Measurements from ENCODE around the gene SERPINA9. TPM values are rescaled to one million over a fixed set of nuclear protein-coding genes. Genes with fewer than 3 reads are reported as not detected.
"Not testable (repeated sequence)": the region's sequence is repeated elsewhere in the genome, so short reads cannot be mapped to it uniquely, and the experiment has no call there.

The SERPINA9 gene
- total RNA-seq, 4 donors from 2014 or later: 0.80 TPM; not detected in 3

DNA sequence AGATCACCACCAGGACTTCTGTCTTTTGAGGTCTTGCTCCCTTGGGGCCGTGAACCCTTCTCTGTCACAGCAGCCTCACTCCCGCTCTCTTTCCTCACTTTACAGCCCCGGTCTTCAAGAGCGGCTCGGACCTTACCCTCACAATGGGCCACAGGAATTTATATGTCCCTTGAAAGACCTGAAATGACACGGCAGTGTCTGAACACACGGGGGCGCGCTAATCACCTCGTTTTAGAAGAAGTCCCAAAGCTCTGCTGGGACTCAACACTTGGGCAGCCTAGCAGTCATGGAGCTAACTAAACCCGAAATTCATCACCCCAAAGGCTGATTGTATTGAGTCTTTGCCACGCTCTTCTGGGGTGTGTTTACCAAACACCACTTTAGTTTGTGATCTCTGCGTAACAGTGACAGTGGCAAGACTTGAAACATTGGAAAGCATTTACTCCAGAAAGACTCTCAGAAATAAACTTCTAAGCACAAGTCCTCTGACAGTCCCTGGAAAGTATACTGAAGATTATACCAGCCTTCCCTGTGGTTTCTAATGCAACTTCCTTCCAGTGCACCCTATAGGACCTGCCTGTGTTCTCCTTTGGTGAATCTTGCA, 52.4 kb downstream of the SERPINA9 start:
- Histone ChIP-seq H3K27ac (no peak overlapping the region), H3K9me3 (no peaks in the 10 kb centered on the region), H3K4me1 (no peaks in the 10 kb centered on the region), H3K27me3 (no peaks in the 10 kb centered on the region), H3K36me3 (no peaks in the 10 kb centered on the region), H3K4me3 (no peak overlapping the region)
- DNase-seq: peak; percentile 18 to 76 (median 72)
- no peak for TF ChIP-seq POLR2A (IDR thresholded peaks at IDR 0.05)
- TF ChIP-seq CTCF (IDR thresholded peaks at IDR 0.05): peak in 4 of 6 experiments; percentile 44 to 54 (median 48)

GRCh38 chr14:94421316-94421715, 54.7 kb downstream of the SERPINA9 start:
- no peaks in the 10 kb centered on the region for H3K9me3 ChIP-seq
- no peak overlapping the region for H3K27ac ChIP-seq
- no peaks in the 10 kb centered on the region for H3K36me3 ChIP-seq
- TF ChIP-seq POLR2A (IDR thresholded peaks at IDR 0.05): no peak
- no peak for TF ChIP-seq CTCF (IDR thresholded peaks at IDR 0.05)
- no peak overlapping the region for H3K4me3 ChIP-seq
- no peaks in the 10 kb centered on the region for H3K4me1 ChIP-seq
- H3K27me3 ChIP-seq: no peaks in the 10 kb centered on the region
- DNase-seq: no peak

DNA sequence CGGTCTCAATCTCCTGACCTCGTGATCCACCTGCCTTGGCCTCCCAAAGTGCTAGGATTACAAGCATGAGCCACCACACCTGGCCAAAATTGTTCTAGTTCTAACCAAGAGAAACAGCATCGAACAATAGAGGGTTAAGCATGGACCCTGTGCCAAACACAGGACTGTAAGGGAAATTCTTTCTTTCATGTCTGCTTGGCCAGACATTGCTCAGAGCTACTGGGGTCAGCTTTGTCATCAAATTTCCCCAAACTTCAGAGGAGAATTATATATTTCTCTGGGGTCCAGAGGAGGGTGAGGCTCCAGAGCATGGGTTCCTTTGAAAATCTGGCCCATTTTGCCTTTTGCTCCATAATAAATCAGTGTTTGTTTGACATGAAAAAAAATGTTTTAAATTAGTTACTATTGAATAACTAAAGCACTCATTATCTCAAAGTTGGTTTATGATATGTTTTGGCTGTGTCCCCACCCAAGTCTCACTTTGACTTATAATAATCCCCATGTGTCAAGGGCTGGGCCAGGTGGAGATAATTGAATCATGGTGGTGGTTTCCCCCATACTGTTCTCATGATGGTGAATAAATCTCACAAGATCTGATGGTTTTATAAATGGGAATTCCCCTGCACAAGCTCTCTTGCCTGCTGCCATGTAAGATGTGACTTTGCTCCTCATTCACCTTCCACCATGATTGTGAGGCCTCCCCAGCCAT, 58.3 kb downstream of the SERPINA9 start:
- H3K4me3 ChIP-seq, DNase-seq, H3K27ac ChIP-seq, H3K4me1 ChIP-seq, H3K27me3 ChIP-seq, H3K9me3 ChIP-seq, H3K36me3 ChIP-seq: not testable (repeated sequence)

Other genes with a start within 250 kb of the SERPINA9 start
- gene SERPINA10, start 182.9 kb downstream of the SERPINA9 start, total RNA-seq: not detected
- not detected for gene SERPINA6, start 152.9 kb downstream of the SERPINA9 start, total RNA-seq
- not detected for gene SERPINA2, start 109.5 kb downstream of the SERPINA9 start, total RNA-seq
- 1,000 to 10,000 TPM in 1 of 4 donors, 100 to 1,000 TPM in 3; 102 to 1,757 (median 637) TPM for gene SERPINA1, start 87.6 kb downstream of the SERPINA9 start, total RNA-seq
- gene SERPINA11, start 23.4 kb downstream of the SERPINA9 start, total RNA-seq: 1 to 10 TPM in 1 of 4 donors, not detected in 3; 1.1 TPM
- gene SERPINA12, start 33.3 kb upstream of the SERPINA9 start, total RNA-seq: not detected
- not detected for gene SERPINA4, start 85.2 kb upstream of the SERPINA9 start, total RNA-seq
- gene SERPINA5, start 105.2 kb upstream of the SERPINA9 start, total RNA-seq: not detected
- gene SERPINA3, start 136.2 kb upstream of the SERPINA9 start, total RNA-seq: 10 to 100 TPM; 25.9 to 61.8 (median 34.5) TPM

Data from Peyer's patch (tissue), 4 donors.